ENCODE measurements around the gene CCNL2.
A peak's percentile ranks its signal among the peaks of the same experiment; 100 is the strongest.
"Not testable (repeated sequence)": the region's sequence is repeated elsewhere in the genome, so short reads cannot be mapped to it uniquely, and the experiment has no call there.

Gene CCNL2

DNA sequence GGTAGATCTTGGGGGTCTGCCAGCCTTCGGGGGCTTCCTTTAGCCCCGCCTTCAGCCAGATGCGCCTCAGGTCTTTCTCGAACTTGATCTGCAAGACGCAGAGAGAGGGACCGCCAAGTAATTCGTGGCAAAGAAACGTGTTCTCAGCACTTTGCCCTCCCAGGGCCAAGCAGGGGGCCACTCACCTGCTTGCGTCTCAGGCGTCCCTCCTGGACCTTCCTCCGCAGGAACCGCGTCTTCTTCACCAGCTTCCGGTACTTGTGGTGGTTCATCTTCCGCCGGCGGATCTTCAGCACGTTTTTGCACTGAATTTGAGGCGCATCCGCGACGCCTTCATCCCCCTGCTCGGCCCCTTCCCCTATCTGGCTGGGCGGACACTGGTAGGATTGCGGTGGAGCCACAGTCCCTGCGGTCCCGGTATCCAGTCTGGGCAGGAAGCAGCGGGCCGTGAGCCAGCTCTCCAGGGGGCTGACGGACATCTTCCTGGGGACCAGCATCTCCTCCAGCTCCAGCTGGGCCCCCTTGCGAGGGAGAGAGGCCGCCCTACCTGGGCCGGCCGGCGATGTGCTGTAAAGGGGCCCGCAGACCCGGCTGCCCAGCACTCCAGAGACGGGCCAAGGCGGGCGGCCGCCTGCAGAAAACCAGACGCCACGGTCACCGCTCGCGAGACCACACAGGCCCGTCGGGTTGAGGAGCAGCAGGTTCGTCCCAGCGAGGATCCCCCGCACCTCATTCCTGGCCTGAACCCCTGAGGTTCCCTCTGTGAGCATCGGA, 25.1 kb downstream of the CCNL2 start:
- Histone ChIP-seq H3K27me3 (ENCODE audit: control insufficient read depth in 1 of 2, insufficient read depth in 2 of 2, low read length in 2 of 2) (no peaks in the 10 kb centered on the region), H3K4me1 (ENCODE audit: control insufficient read depth in 1 of 2, insufficient read depth in 2 of 2, low read length in 2 of 2) (peaks cover 18 to 33% of the 10 kb centered on the region in 2 donors), H3K9me3 (ENCODE audit: control insufficient read depth in 1 of 2, low read length in 2 of 2) (no peaks in the 10 kb centered on the region), H3K4me3 (ENCODE audit: low read depth in 1 of 2, low read length in 2 of 2) (peak overlapping the region; percentile 83 to 84), H3K27ac (ENCODE audit: low read depth, low read length) (no peak overlapping the region), H3K36me3 (ENCODE audit: control insufficient read depth in 1 of 2, insufficient read depth in 2 of 2, low read length in 2 of 2) (peaks cover 0 to 7% of the 10 kb centered on the region in 2 donors), H3K9ac (ENCODE audit: low read depth in 1 of 2, low read length in 2 of 2) (peak overlapping the region; percentile 79 to 89)

DNA sequence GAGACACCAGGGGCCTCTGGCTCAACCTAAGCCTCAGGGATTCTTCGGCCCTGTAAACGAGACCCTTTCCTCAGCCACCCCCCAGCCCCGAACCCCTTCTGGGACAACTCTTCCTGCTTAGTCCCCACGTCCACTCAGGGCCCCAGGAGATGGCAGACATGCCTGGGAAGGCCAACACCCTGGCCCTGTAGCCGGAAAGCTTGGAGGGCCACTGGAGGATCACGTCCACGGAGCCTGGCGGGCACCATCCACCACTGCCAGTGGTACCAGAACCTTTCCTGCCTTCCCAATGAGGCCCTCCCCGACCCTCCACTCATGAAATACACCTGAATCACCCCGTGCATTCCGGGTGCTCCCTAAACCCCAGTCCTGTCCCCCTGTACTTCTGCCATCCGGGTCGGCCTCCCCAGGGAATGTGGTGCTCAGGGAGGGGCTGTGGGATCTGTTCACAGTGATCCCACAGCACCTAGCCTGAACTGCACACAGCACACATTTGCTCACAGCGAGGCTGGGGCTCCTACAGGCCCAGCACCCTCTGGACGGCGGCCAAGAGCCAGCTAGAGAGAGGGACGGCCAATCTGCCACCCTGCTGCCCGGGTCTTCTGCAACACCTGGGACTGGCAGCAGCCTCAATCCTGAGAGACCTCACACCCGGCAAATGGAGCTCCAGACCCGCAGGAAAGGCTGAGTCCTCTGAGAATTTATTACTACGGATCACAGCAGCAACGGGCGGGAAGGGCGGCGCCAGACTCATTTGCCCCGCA, 25.9 kb downstream of the CCNL2 start:
- peaks cover 0 to 7% of the 10 kb centered on the region in 2 donors for H3K36me3 ChIP-seq (ENCODE audit: control insufficient read depth in 1 of 2, insufficient read depth in 2 of 2, low read length in 2 of 2)
- H3K4me3 ChIP-seq (ENCODE audit: low read depth in 1 of 2, low read length in 2 of 2) = peak overlapping the region in 1 of 2 donors; percentile 84
- peaks cover 18 to 33% of the 10 kb centered on the region in 2 donors for H3K4me1 ChIP-seq (ENCODE audit: control insufficient read depth in 1 of 2, insufficient read depth in 2 of 2, low read length in 2 of 2)
- no peak overlapping the region for H3K9ac ChIP-seq (ENCODE audit: low read depth in 1 of 2, low read length in 2 of 2)
- H3K27ac ChIP-seq (ENCODE audit: low read depth, low read length) = no peak overlapping the region
- H3K9me3 ChIP-seq (ENCODE audit: control insufficient read depth in 1 of 2, low read length in 2 of 2) = no peaks in the 10 kb centered on the region
- no peaks in the 10 kb centered on the region for H3K27me3 ChIP-seq (ENCODE audit: control insufficient read depth in 1 of 2, insufficient read depth in 2 of 2, low read length in 2 of 2)

DNA sequence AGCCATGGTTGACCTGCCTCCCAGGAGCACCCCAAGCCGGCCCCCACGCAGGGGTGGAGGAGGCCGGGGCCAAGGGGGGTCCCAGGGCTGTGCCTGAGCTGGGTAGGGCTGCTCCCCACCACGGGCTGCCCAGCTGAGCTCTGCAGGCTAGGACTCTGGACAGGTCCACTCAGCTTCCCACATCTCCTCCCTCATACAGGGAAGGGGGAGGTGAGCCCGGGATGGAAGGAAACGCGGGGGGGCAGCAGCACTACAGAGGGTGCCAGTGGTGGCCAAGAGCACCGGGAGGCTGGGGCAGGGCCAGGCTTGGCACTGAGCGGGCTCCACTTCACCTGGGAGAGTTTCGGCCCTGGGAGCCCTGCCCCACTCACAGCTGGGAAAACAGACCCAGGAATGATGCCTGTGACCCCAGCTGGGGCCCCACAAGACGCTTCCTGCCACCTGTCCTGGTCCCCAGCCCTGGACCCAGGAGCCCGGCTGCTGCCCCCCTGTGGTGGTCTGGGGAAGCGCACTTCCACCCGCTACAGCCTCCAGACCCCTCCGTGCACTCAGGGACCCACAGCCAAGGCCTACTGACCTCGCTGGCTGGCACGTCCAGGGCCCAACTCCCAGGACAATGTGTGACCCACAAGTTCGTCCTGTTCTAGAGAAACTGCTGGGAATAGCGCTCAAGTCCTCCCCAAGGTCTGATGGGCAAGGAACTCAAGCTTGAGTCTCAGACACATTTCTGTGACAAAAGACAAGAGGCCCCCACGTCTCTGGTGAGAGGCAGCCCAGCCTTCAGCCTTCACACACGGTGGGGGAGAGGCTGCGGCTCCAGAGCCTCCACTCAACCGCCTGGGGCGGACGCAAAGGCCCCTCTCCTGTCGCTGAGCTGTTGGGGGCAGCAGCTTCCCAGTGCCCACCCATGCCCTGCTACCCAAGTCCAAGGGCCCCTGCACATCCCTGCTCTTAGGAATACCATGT, 27.1 kb downstream of the CCNL2 start:
- Histone ChIP-seq H3K4me3 (ENCODE audit: low read depth in 1 of 2, low read length in 2 of 2) (no peak overlapping the region), H3K9me3 (ENCODE audit: control insufficient read depth in 1 of 2, low read length in 2 of 2) (peaks cover 0 to 2% of the 10 kb centered on the region in 2 donors), H3K4me1 (ENCODE audit: control insufficient read depth in 1 of 2, insufficient read depth in 2 of 2, low read length in 2 of 2) (peaks cover 18 to 33% of the 10 kb centered on the region in 2 donors), H3K27ac (ENCODE audit: low read depth, low read length) (no peak overlapping the region), H3K27me3 (ENCODE audit: control insufficient read depth in 1 of 2, insufficient read depth in 2 of 2, low read length in 2 of 2) (no peaks in the 10 kb centered on the region), H3K36me3 (ENCODE audit: control insufficient read depth in 1 of 2, insufficient read depth in 2 of 2, low read length in 2 of 2) (peaks cover 0 to 7% of the 10 kb centered on the region in 2 donors), H3K9ac (ENCODE audit: low read depth in 1 of 2, low read length in 2 of 2) (no peak overlapping the region)

DNA sequence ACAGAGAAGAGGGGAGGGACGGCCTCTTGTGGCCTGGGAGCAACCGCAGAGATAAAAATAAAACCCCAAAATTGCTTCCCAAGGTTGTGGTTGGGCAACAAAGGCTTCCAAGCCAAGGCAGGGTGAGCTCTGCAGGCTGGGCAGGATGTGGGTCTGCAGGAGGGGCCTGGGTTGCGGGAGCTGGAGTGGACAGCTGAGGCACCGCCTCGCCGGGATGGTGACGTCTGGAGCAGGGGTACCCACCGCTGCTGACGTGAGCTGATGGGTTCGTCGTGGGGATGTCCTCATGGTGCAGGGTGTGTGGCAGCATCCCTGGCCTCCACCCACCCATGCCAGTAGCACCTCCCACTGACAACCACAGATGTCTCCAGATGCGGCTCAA, 27.8 kb downstream of the CCNL2 start:
- Histone ChIP-seq H3K27me3 (ENCODE audit: control insufficient read depth in 1 of 2, insufficient read depth in 2 of 2, low read length in 2 of 2) (no peaks in the 10 kb centered on the region), H3K9ac (ENCODE audit: low read depth in 1 of 2, low read length in 2 of 2) (no peak overlapping the region), H3K9me3 (ENCODE audit: control insufficient read depth in 1 of 2, low read length in 2 of 2) (peaks cover 0 to 8% of the 10 kb centered on the region in 2 donors), H3K36me3 (ENCODE audit: control insufficient read depth in 1 of 2, insufficient read depth in 2 of 2, low read length in 2 of 2) (peaks cover 0 to 7% of the 10 kb centered on the region in 2 donors), H3K27ac (ENCODE audit: low read depth, low read length) (no peak overlapping the region), H3K4me1 (ENCODE audit: control insufficient read depth in 1 of 2, insufficient read depth in 2 of 2, low read length in 2 of 2) (peaks cover 18 to 33% of the 10 kb centered on the region in 2 donors), H3K4me3 (ENCODE audit: low read depth in 1 of 2, low read length in 2 of 2) (no peak overlapping the region)

DNA sequence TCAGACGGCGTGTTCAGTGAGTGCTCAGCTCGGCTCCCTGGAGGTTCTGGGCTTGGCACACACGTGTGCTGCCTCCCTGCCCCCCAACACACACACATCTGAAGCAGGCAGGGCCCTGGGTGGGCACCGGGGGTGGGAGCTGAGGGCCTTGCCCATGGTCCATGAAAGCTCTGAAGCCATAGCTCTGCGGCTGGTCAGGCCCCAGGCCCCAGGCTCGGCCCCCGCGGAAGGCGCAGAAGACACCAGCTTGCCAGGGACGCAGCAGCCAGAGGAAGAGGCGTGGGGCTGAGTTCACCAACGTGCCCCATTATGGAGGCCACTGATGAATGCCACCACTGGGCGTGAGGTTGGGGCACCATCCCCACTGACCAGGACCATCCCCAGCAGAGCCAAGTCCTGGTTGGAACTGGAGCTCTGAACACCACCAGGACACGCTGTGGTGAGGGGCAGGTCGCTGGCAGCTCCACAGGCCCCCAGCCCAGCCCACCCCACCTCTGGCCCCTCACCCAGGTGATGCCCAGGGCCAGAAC, 28.3 kb downstream of the CCNL2 start:
- Histone ChIP-seq H3K27me3 (ENCODE audit: control insufficient read depth in 1 of 2, insufficient read depth in 2 of 2, low read length in 2 of 2) (no peaks in the 10 kb centered on the region), H3K9me3 (ENCODE audit: control insufficient read depth in 1 of 2, low read length in 2 of 2) (peaks cover 0 to 9% of the 10 kb centered on the region in 2 donors), H3K36me3 (ENCODE audit: control insufficient read depth in 1 of 2, insufficient read depth in 2 of 2, low read length in 2 of 2) (peaks cover 0 to 7% of the 10 kb centered on the region in 2 donors), H3K4me1 (ENCODE audit: control insufficient read depth in 1 of 2, insufficient read depth in 2 of 2, low read length in 2 of 2) (peaks cover 18 to 28% of the 10 kb centered on the region in 2 donors), H3K4me3 (ENCODE audit: low read depth in 1 of 2, low read length in 2 of 2) (no peak overlapping the region), H3K9ac (ENCODE audit: low read depth in 1 of 2, low read length in 2 of 2) (no peak overlapping the region), H3K27ac (ENCODE audit: low read depth, low read length) (no peak overlapping the region)

DNA sequence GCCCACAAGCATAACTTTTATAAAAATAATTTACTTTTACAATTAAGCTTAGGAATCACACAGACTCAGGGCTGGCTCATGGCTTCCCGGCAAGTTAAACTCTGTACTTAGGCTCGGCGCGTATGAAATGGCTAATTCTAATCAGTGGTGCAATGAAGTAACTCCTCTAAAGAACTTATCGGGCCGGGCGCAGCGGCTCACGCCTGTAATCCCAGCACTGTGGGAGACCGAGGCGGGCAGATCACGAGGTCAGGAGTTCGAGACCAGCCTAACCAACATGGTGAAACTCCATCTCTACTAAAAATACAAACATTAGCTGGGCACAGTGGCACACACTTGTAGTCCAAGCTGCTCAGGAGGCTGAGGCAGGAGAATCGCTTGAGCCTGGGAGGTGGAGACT, 29.0 kb downstream of the CCNL2 start:
- not testable (repeated sequence) for H3K9me3 ChIP-seq (ENCODE audit: control insufficient read depth in 1 of 2, low read length in 2 of 2); H3K27me3 ChIP-seq (ENCODE audit: control insufficient read depth in 1 of 2, insufficient read depth in 2 of 2, low read length in 2 of 2); H3K36me3 ChIP-seq (ENCODE audit: control insufficient read depth in 1 of 2, insufficient read depth in 2 of 2, low read length in 2 of 2); H3K27ac ChIP-seq (ENCODE audit: low read depth, low read length); H3K9ac ChIP-seq (ENCODE audit: low read depth in 1 of 2, low read length in 2 of 2); H3K4me3 ChIP-seq (ENCODE audit: low read depth in 1 of 2, low read length in 2 of 2)
- peaks cover 18 to 28% of the 10 kb centered on the region in 2 donors for H3K4me1 ChIP-seq (ENCODE audit: control insufficient read depth in 1 of 2, insufficient read depth in 2 of 2, low read length in 2 of 2)

DNA sequence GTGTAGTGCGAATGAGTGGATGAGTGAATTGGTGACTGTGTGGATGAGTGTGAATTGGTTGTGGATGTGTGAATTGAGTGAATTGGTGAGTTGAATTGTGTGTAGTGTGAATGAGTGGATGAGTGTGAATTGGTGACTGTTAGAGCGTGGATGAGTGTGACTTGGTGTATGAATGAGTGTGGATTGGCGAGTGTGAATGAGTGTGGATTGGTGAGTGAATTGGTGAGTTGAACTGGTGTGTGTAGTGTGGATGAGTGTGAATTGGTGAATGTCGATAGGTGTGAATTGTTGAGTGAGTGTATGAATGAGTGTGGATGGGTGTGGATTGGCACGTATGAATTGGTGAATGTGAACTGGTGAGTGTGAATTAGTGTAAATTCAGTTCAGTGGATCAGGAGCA, 31.8 kb downstream of the CCNL2 start:
- Histone ChIP-seq H3K4me3 (ENCODE audit: low read depth in 1 of 2, low read length in 2 of 2) (no peak overlapping the region), H3K36me3 (ENCODE audit: control insufficient read depth in 1 of 2, insufficient read depth in 2 of 2, low read length in 2 of 2) (no peaks in the 10 kb centered on the region), H3K9me3 (ENCODE audit: control insufficient read depth in 1 of 2, low read length in 2 of 2) (peaks cover 0 to 9% of the 10 kb centered on the region in 2 donors), H3K27ac (ENCODE audit: low read depth, low read length) (no peak overlapping the region), H3K4me1 (ENCODE audit: control insufficient read depth in 1 of 2, insufficient read depth in 2 of 2, low read length in 2 of 2) (peaks cover 8 to 11% of the 10 kb centered on the region in 2 donors), H3K27me3 (ENCODE audit: control insufficient read depth in 1 of 2, insufficient read depth in 2 of 2, low read length in 2 of 2) (no peaks in the 10 kb centered on the region), H3K9ac (ENCODE audit: low read depth in 1 of 2, low read length in 2 of 2) (no peak overlapping the region)

DNA sequence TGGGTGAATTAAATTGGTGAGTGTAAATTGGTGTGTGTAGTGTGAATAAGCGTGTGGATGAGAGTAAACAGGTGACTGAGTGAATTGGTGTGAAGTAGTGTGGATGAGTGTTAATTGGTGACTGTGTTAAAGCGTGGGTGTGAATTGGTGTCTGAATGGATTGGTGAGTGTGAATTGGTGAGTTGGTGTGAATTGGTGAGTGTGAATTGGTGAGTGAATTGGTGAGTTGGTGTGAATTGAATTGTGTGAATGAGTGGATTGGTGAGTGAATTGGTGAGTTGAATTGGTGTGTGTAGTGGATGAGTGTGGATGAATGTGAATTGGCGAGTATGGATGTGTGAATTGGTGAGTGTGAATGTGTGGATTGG, 32.5 kb downstream of the CCNL2 start:
- no peak overlapping the region for H3K4me3 ChIP-seq (ENCODE audit: low read depth in 1 of 2, low read length in 2 of 2)
- H3K4me1 ChIP-seq (ENCODE audit: control insufficient read depth in 1 of 2, insufficient read depth in 2 of 2, low read length in 2 of 2) = peaks cover 3 to 5% of the 10 kb centered on the region in 2 donors
- H3K9ac ChIP-seq (ENCODE audit: low read depth in 1 of 2, low read length in 2 of 2) = no peak overlapping the region
- peaks cover 0 to 9% of the 10 kb centered on the region in 2 donors for H3K9me3 ChIP-seq (ENCODE audit: control insufficient read depth in 1 of 2, low read length in 2 of 2)
- H3K27ac ChIP-seq (ENCODE audit: low read depth, low read length) = no peak overlapping the region
- H3K27me3 ChIP-seq (ENCODE audit: control insufficient read depth in 1 of 2, insufficient read depth in 2 of 2, low read length in 2 of 2) = no peaks in the 10 kb centered on the region
- H3K36me3 ChIP-seq (ENCODE audit: control insufficient read depth in 1 of 2, insufficient read depth in 2 of 2, low read length in 2 of 2) = no peaks in the 10 kb centered on the region

DNA sequence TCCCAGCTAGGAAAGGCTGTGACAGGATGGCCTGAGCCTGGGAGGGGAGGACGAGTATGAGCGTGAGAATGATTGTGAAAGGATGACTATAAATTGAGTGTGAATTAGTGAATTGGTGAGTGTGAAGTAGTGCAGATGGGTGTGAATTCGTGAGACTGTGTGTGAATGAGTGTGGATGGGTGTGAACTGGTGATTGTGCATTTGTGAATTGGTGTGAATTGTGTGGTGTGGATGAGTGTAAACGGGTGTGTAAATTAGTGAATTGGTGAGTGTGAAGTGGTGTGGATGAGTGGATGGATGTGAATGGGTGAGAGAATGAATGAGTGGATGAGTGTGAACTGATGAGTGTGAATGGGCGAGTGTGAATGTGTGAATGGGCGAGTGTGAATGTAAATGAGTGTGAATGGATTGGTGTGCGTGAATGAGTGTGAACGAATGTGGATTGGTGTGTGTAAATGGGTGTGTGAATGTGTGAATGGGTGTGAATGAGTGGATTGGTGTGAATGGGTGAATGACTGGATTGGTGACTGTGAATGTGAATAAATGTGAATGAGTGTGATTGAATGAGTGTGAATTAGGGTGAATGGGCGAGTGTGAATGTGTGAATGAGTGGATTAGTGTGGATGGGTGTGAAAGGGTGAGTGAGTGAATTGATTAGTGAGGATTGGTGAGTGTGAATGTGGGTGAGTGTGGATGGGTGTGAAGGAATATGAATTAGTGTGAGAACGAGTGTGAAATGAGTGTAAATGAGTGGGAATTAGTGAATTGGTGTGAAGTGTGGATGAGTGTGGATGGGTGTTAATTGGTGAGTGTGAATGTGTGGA, 33.0 kb downstream of the CCNL2 start:
- no peak overlapping the region for H3K9ac ChIP-seq (ENCODE audit: low read depth in 1 of 2, low read length in 2 of 2)
- peaks cover 0 to 2% of the 10 kb centered on the region in 2 donors for H3K4me1 ChIP-seq (ENCODE audit: control insufficient read depth in 1 of 2, insufficient read depth in 2 of 2, low read length in 2 of 2)
- no peak overlapping the region for H3K4me3 ChIP-seq (ENCODE audit: low read depth in 1 of 2, low read length in 2 of 2)

More for the DNA sequence above, 33.0 kb downstream of the CCNL2 start:
- H3K27ac ChIP-seq (ENCODE audit: low read depth, low read length) = no peak overlapping the region
- no peaks in the 10 kb centered on the region for H3K36me3 ChIP-seq (ENCODE audit: control insufficient read depth in 1 of 2, insufficient read depth in 2 of 2, low read length in 2 of 2)
- peaks cover 0 to 9% of the 10 kb centered on the region in 2 donors for H3K9me3 ChIP-seq (ENCODE audit: control insufficient read depth in 1 of 2, low read length in 2 of 2)
- peaks cover 0 to 1% of the 10 kb centered on the region in 2 donors for H3K27me3 ChIP-seq (ENCODE audit: control insufficient read depth in 1 of 2, insufficient read depth in 2 of 2, low read length in 2 of 2)
